NT2/D1 (cell line): ENCODE measurements around the gene C5orf63.
"Not testable (repeated sequence)": the region's sequence is repeated elsewhere in the genome, so short reads cannot be mapped to it uniquely, and the experiment has no call there.

ENCODE experiments used
- DNase-seq: peaks from one replicate; pipeline ENCODE4 v3.0.0-alpha.2; 2011; ENCODE audit warnings: low read depth, low spot score
- H3K27me3 ChIP-seq: 2 replicates; pipeline ENCODE4 v1.6.0; 2011; ENCODE audit warnings: mild to moderate bottlenecking; ENCODE audit not compliant: insufficient read length, insufficient read depth
- H3K36me3 ChIP-seq: 2 replicates; pipeline ENCODE4 v1.6.1; 2011; ENCODE audit warnings: mild to moderate bottlenecking, low read length, mixed read lengths; ENCODE audit not compliant: insufficient read depth, insufficient read length
- H3K4me1 ChIP-seq: 2 replicates; pipeline ENCODE4 v1.5.1; 2011; ENCODE audit not compliant: insufficient read depth, insufficient read length
- H3K4me3 ChIP-seq: 2 replicates; pipeline ENCODE4 v1.5.1; 2011; ENCODE audit warnings: low read depth; ENCODE audit not compliant: insufficient read length
- H3K9ac ChIP-seq: 2 replicates; pipeline ENCODE4 v1.6.0; 2011; ENCODE audit warnings: low read depth; ENCODE audit not compliant: insufficient read length
- H3K9me3 ChIP-seq: 2 replicates; pipeline ENCODE4 v1.5.1; 2011; ENCODE audit warnings: mild to moderate bottlenecking, low read length; ENCODE audit not compliant: insufficient read depth
- SUZ12 ChIP-seq: IDR thresholded peaks from 2 replicates; pipeline ENCODE4 v1.6.1; 2011; ENCODE audit not compliant: insufficient read length, insufficient read depth; ENCODE audit errors: extremely low read depth
- YY1 ChIP-seq: IDR thresholded peaks from 2 replicates; pipeline ENCODE4 v1.6.1; 2011; ENCODE audit not compliant: insufficient read length, insufficient read depth
- ZNF274 ChIP-seq: IDR thresholded peaks from 2 replicates; pipeline ENCODE4 v1.6.1; 2011; ENCODE audit warnings: mild to moderate bottlenecking, low read depth, low read length

C5orf63 gene

GRCh38 chr5:127072861-127073846 is at the start of gene C5orf63:
Gene C5orf63, minus strand, starts transcription at chr5:127073502. Its CDS starts 14,507 bp downstream, at chr5:127058995.
- H3K9ac ChIP-seq: peak within 1 kb of the TSS; percentile 50
- DNase-seq: no peak

GRCh38 chr5:127112347-127112864 is 39.1 kb upstream of the C5orf63 start:
- Histone ChIP-seq H3K4me3 (no peak overlapping the region), H3K9ac (no peak overlapping the region), H3K4me1 (no peaks in the 10 kb centered on the region), H3K9me3 (peaks cover 5% of the 10 kb centered on the region; the same call in 1 of the 2 replicates), H3K36me3 (no peaks in the 10 kb centered on the region), H3K27me3 (no peaks in the 10 kb centered on the region)
- no peak for DNase-seq
- TF ChIP-seq YY1 (no peak), SUZ12 (no peak), ZNF274 (no peak)

More at GRCh38 chr5:127072861-127073846, at the start of gene C5orf63:
- Histone ChIP-seq H3K4me3 (peak within 1 kb of the TSS; percentile 33), H3K36me3 (no peaks in the 10 kb centered on the region), H3K4me1 (no peaks in the 10 kb centered on the region), H3K9me3 (no peaks in the 10 kb centered on the region), H3K27me3 (no peaks in the 10 kb centered on the region)
- no peak for TF ChIP-seq ZNF274
- TF ChIP-seq SUZ12: no peak
- no peak for TF ChIP-seq YY1

GRCh38 chr5:127111112-127111511 is 37.8 kb upstream of the C5orf63 start:
- Histone ChIP-seq H3K9me3 (peaks cover 5% of the 10 kb centered on the region; the same call in 1 of the 2 replicates), H3K36me3 (no peaks in the 10 kb centered on the region), H3K27me3 (no peaks in the 10 kb centered on the region), H3K4me3 (no peak overlapping the region), H3K4me1 (no peaks in the 10 kb centered on the region), H3K9ac (no peak overlapping the region)
- no peak for DNase-seq
- TF ChIP-seq SUZ12 (no peak), YY1 (no peak), ZNF274 (no peak)

- not testable (repeated sequence) for DNase-seq, H3K9ac ChIP-seq, H3K4me3 ChIP-seq, H3K9me3 ChIP-seq, H3K4me1 ChIP-seq, H3K27me3 ChIP-seq, H3K36me3 ChIP-seq
Measured at GRCh38 chr5:127108624-127109260, 35.4 kb upstream of the C5orf63 start.

DNA sequence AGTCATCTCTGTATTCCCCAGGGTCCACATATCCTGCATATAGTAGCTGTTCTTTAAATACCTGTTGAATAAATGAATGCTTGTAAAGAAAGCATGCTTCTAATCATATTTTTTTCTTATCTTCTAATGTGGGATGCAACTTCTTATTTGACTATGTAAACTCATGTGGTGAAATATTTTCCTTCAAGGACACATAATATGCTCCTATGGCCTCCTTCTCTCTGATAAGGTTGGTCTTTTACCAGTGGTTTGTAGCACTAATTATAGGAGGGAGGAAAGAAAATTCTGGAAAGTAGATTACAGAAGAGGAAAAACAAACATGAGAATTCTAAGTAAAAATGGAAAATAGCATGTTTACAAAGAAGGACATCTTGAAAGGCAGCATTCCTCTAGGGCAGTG is 28.6 kb upstream of the C5orf63 start:
- no peaks in the 10 kb centered on the region for H3K36me3 ChIP-seq
- H3K4me1 ChIP-seq: no peaks in the 10 kb centered on the region
- H3K4me3 ChIP-seq: no peak overlapping the region
- TF ChIP-seq YY1: no peak
- TF ChIP-seq SUZ12: no peak
- TF ChIP-seq ZNF274: no peak
- no peaks in the 10 kb centered on the region for H3K9me3 ChIP-seq
- no peak overlapping the region for H3K9ac ChIP-seq
- DNase-seq: no peak
- H3K27me3 ChIP-seq: no peaks in the 10 kb centered on the region

- H3K9me3 ChIP-seq: no peaks in the 10 kb centered on the region
- TF ChIP-seq ZNF274 (no peak), SUZ12 (no peak), YY1 (no peak)
- no peaks in the 10 kb centered on the region for H3K36me3 ChIP-seq
- DNase-seq: no peak
- H3K4me1 ChIP-seq: no peaks in the 10 kb centered on the region
- no peak overlapping the region for H3K4me3 ChIP-seq
- no peak overlapping the region for H3K9ac ChIP-seq
- no peaks in the 10 kb centered on the region for H3K27me3 ChIP-seq
Measured at GRCh38 chr5:127101533-127101932, 28.2 kb upstream of the C5orf63 start.

GRCh38 chr5:127098241-127098640 is 24.9 kb upstream of the C5orf63 start:
- H3K9ac ChIP-seq: no peak overlapping the region
- H3K4me3 ChIP-seq: no peak overlapping the region
- H3K27me3 ChIP-seq: no peaks in the 10 kb centered on the region
- DNase-seq: no peak
- no peaks in the 10 kb centered on the region for H3K36me3 ChIP-seq
- peaks cover 3% of the 10 kb centered on the region for H3K4me1 ChIP-seq
- H3K9me3 ChIP-seq: no peaks in the 10 kb centered on the region
- TF ChIP-seq ZNF274 (no peak), SUZ12 (no peak), YY1 (no peak)
